Stromal cell of bone marrow (primary cell): ENCODE results near the gene SHROOM2.
"Not testable (repeated sequence)": the region's sequence is repeated elsewhere in the genome, so short reads cannot be mapped to it uniquely, and the experiment has no call there.

Experiments used
- DNase-seq: peaks from one replicate; pipeline ENCODE4 v3.0.0-alpha.2; 2012; ENCODE audit warnings: low read depth

Gene SHROOM2

GRCh38 chrX:9832811-9833210 is 46.6 kb downstream of the SHROOM2 start:
- DNase-seq = no peak

- no peak for DNase-seq
These were observed 49.5 kb downstream of the SHROOM2 start for GRCh38 chrX:9835585-9836210.

GRCh38 chrX:9842541-9842940 is 56.3 kb downstream of the SHROOM2 start:
- no peak for DNase-seq

- DNase-seq = no peak
These were observed 58.8 kb downstream of the SHROOM2 start for GRCh38 chrX:9844936-9845577.

GRCh38 chrX:9845578-9845952 is 59.3 kb downstream of the SHROOM2 start:
- DNase-seq = no peak

GRCh38 chrX:9846631-9847030 is 60.4 kb downstream of the SHROOM2 start:
- no peak for DNase-seq

- DNase-seq = no peak
These were observed 60.8 kb downstream of the SHROOM2 start for GRCh38 chrX:9847071-9847470.

GRCh38 chrX:9848718-9849479 is 62.7 kb downstream of the SHROOM2 start:
- DNase-seq = no peak

- DNase-seq = no peak
These were observed 65.7 kb downstream of the SHROOM2 start for GRCh38 chrX:9851890-9852289.

GRCh38 chrX:9853307-9853706 is 67.1 kb downstream of the SHROOM2 start:
- no peak for DNase-seq

GRCh38 chrX:9855561-9856283 is 69.5 kb downstream of the SHROOM2 start:
- no peak for DNase-seq

GRCh38 chrX:9856588-9856987 is 70.4 kb downstream of the SHROOM2 start:
- no peak for DNase-seq

- DNase-seq = no peak
These were observed 71.6 kb downstream of the SHROOM2 start for GRCh38 chrX:9857575-9858474.

GRCh38 chrX:9858684-9859083 is 72.5 kb downstream of the SHROOM2 start:
- not testable (repeated sequence) for DNase-seq

GRCh38 chrX:9859711-9860555 is 73.7 kb downstream of the SHROOM2 start:
- no peak for DNase-seq

- no peak for DNase-seq
These were observed 74.6 kb downstream of the SHROOM2 start for GRCh38 chrX:9860826-9861225.

- no peak for DNase-seq
These were observed 75.5 kb downstream of the SHROOM2 start for GRCh38 chrX:9861711-9862110.

GRCh38 chrX:9862525-9862924 is 76.3 kb downstream of the SHROOM2 start:
- no peak for DNase-seq

- no peak for DNase-seq
These were observed 76.7 kb downstream of the SHROOM2 start for GRCh38 chrX:9862953-9863352.

GRCh38 chrX:9864011-9864410 is 77.8 kb downstream of the SHROOM2 start:
- no peak for DNase-seq
